GM21367 (cell line): ENCODE data around the gene SF3B6.

ENCODE experiments used
- ATAC-seq: cut with Tn5 transposase; IDR thresholded peaks from one replicate; pipeline ENCODE4 v1.9.1; 2021; ENCODE audit not compliant: unreplicated experiment

Gene SF3B6

GRCh38 chr2:24022324-24022974 is 53.7 kb downstream of the SF3B6 start:
- no peak for ATAC-seq

GRCh38 chr2:24021122-24021998 is 54.8 kb downstream of the SF3B6 start:
- ATAC-seq = no peak

GRCh38 chr2:24020244-24020643 is 55.9 kb downstream of the SF3B6 start:
- no peak for ATAC-seq

GRCh38 chr2:24019729-24020128 is 56.4 kb downstream of the SF3B6 start:
- ATAC-seq = no peak

- no peak for ATAC-seq
Measured at GRCh38 chr2:24018241-24018640, 57.9 kb downstream of the SF3B6 start.

- ATAC-seq = no peak
Measured at GRCh38 chr2:24017711-24018110, 58.4 kb downstream of the SF3B6 start.
